Gastrocnemius medialis (tissue), 4 donors: Measurements from ENCODE around the gene CREB3L4. TPM values are rescaled to one million over a fixed set of nuclear protein-coding genes. Genes with fewer than 3 reads are reported as not detected.

ENCODE experiments used
- ATAC-seq, 2 donors: fragments of 150-250 bp; one replicate each; pipeline ENCODE4 v1.9.1; 2016
- DNase-seq, 2 donors: peaks; one replicate each; pipeline ENCODE4 v3.0.0-alpha.2; 2019
- H3K27ac ChIP-seq, 4 donors: fragments of 200-600 bp; sonication (generic); 1 replicate in 1 of 4; 2 replicates in 3 of 4; pipeline ENCODE4 v1.5.1; 2016 to 2018; ENCODE audit warnings: mild to moderate bottlenecking in 2 of 4, moderate library complexity in 1 of 4
- H3K27me3 ChIP-seq, 3 donors: fragments of 200-600 bp; sonication (generic) in 2 of 3; 1 replicate in 1 of 3; 2 replicates in 2 of 3; pipeline versions ENCODE4 v1.5.1 to v1.6.0; 2016 to 2019; ENCODE audit warnings: mild to moderate bottlenecking in 1 of 3, moderate library complexity in 1 of 3
- H3K36me3 ChIP-seq, 2 donors: fragments of 200-600 bp; sonication (generic) in 1 of 2; one replicate each; pipeline ENCODE4 v1.5.1; 2017 to 2018
- H3K4me1 ChIP-seq, 2 donors: fragments of 200-600 bp; sonication (generic) in 1 of 2; one replicate each; pipeline ENCODE4 v1.5.1; 2016 to 2017; ENCODE audit warnings: mild to moderate bottlenecking in 2 of 2
- H3K4me3 ChIP-seq, 4 donors: fragments of 200-600 bp; sonication (generic) in 3 of 4; 1 replicate in 1 of 4; 2 replicates in 3 of 4; pipeline ENCODE4 v1.5.1; 2016 to 2019; ENCODE audit warnings: mild to moderate bottlenecking in 2 of 4
- H3K9me3 ChIP-seq, 3 donors: fragments of 200-600 bp; sonication (generic) in 2 of 3; 1 replicate in 1 of 3; 2 replicates in 2 of 3; pipeline ENCODE4 v1.5.1; 2016 to 2019
- POLR2A ChIP-seq, 2 donors: fragments of 450-650 bp; IDR thresholded peaks; one replicate each; pipeline ENCODE4 v1.6.1; 2017; ENCODE audit warnings: antibody characterized with exemption in 2 of 2, mild to moderate bottlenecking in 2 of 2, moderate library complexity in 2 of 2
- in situ Hi-C, 4 donors: fragments of 200-750 bp; cut with MboI; loops; one replicate each; pipeline versions ENCODE4 v1.15.0 to v1.8.0; 2017; ENCODE audit warnings: low sequenced_read_pairs in 4 of 4
- intact Hi-C: fragments of 100-400 bp; cut with DNase I; formaldehyde crosslinking; loops from one replicate; pipeline ENCODE4 v1.15.1; 2023; ENCODE audit warnings: low total_unique reads
- total RNA-seq, 4 donors: library from RNA; depleted of rRNA; stranded (reverse); fragments of >200 nt; gene quantifications; one replicate each; pipeline versions ENCODE4 v1.1.0 to v1.2.3, GENCODE V29; 2016
- TF ChIP-seq, protein P1 (sequence below), 5 experiments: fragments of 450-650 bp in 3 of 5; fragments of 200-600 bp in 2 of 5; sonication (generic) in 2 of 5; IDR thresholded peaks in 4 of 5; conservative IDR thresholded peaks in 1 of 5; 1 replicate in 4 of 5; 2 replicates in 1 of 5; pipeline ENCODE4 v1.5.1; 2016 to 2019; ENCODE audit warnings: antibody characterized with exemption in 5 of 5, mild to moderate bottlenecking in 3 of 5, moderate library complexity in 3 of 5

Gene CREB3L4
- total RNA-seq, 4 donors from 2014 or later, result 4.5 to 7.9 (median 5.7) TPM

DNA sequence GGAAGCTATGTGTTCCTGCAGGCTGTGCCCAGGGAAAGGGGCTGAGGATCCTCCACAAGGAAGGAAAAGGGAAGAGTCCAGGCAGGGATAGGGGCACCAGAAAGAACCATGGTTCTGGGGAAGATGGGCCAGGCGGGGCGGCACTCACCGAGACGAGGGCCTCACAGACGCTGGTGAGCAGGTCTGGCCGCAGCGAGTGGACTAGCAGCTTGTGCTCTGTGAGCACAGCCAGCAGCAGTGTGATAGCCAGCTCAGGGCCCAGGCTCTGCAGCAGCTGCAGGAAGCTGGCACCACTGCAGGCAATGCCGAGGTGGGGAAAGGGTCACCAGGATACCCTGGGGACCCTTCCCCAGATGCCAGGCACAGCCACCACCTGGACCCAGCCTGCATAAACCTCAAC lies 26.9 kb upstream of the CREB3L4 start:
- H3K4me1 ChIP-seq, result peaks cover 9 to 26% of the 10 kb centered on the region in 2 donors
- H3K36me3 ChIP-seq, result peaks cover 4 to 58% of the 10 kb centered on the region in 2 donors
- in situ Hi-C loops, result loop anchor here in 1 of 4 donors (10.0 kb wide), 1 partner anchor 146 kb away; no protein-coding TSS in a partner anchor
- H3K27ac ChIP-seq, result no peak overlapping the region
- no peak for DNase-seq
- no peak for TF ChIP-seq POLR2A (IDR thresholded peaks at IDR 0.05)
- TF ChIP-seq, protein P1, sequence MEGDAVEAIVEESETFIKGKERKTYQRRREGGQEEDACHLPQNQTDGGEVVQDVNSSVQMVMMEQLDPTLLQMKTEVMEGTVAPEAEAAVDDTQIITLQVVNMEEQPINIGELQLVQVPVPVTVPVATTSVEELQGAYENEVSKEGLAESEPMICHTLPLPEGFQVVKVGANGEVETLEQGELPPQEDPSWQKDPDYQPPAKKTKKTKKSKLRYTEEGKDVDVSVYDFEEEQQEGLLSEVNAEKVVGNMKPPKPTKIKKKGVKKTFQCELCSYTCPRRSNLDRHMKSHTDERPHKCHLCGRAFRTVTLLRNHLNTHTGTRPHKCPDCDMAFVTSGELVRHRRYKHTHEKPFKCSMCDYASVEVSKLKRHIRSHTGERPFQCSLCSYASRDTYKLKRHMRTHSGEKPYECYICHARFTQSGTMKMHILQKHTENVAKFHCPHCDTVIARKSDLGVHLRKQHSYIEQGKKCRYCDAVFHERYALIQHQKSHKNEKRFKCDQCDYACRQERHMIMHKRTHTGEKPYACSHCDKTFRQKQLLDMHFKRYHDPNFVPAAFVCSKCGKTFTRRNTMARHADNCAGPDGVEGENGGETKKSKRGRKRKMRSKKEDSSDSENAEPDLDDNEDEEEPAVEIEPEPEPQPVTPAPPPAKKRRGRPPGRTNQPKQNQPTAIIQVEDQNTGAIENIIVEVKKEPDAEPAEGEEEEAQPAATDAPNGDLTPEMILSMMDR (IDR thresholded peaks at IDR 0.05 in 4 of 5, conservative IDR thresholded peaks at IDR 0.05 in 1 of 5), result no peak
- no peak for ATAC-seq
- H3K27me3 ChIP-seq, result no peaks in the 10 kb centered on the region
- intact Hi-C loops, result no loop called here
- H3K4me3 ChIP-seq, result no peak overlapping the region
- H3K9me3 ChIP-seq, result no peaks in the 10 kb centered on the region

DNA sequence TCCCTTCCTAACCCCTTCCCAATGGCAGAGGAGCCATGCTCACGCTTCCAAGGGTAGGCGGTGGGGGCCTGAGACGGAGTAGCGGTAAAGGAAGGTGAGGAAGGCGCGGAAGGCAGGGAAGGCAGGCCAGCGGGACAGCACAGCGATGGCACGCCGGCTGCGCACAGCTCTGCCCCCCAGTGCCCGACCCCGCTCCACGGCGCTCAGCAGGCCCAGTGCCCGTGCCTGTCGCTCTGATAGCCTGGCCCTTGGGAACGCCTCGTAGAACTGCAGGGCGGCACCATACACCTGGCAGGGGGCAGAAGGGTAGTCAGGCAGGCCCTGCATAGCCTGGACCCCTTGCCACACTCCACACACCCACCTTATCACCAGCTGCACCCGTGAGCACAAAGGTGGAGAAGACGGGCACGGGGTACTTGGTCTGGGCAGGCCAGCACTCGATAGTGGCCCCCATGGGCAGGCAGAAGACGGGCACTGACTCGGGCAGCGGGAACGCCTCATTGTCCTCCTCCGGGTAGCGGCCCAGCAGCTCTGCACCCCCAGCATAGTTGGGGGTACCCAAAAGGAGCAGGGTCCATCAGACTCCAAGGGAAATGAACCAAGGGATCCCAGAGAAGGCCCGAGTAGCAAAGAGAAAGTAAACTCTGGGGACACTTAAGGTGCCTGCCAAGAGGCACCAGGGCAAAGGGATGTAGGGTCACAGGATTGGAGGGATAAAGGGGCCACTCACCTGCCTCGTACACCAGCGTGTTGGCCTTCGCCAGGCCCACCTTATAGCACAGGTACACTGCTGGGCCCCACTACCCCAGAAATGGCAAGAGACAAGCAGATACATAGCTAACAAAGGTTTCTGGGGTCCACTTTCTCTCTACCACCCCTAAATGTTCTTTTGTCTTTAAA lies 25.6 kb upstream of the CREB3L4 start:
- intact Hi-C loops, result no loop called here
- in situ Hi-C loops, result loop anchor here in 1 of 4 donors (10.0 kb wide), 1 partner anchor 147 kb away; no protein-coding TSS in a partner anchor
- no peak overlapping the region for H3K27ac ChIP-seq
- no peak for ATAC-seq
- TF ChIP-seq, protein P1 (IDR thresholded peaks at IDR 0.05 in 4 of 5, conservative IDR thresholded peaks at IDR 0.05 in 1 of 5), result no peak
- no peak for TF ChIP-seq POLR2A (IDR thresholded peaks at IDR 0.05)
- no peaks in the 10 kb centered on the region for H3K27me3 ChIP-seq
- no peak overlapping the region for H3K4me3 ChIP-seq
- H3K9me3 ChIP-seq, result no peaks in the 10 kb centered on the region
- peaks cover 4 to 45% of the 10 kb centered on the region in 2 donors for H3K36me3 ChIP-seq
- DNase-seq, result no peak
- H3K4me1 ChIP-seq, result peaks cover 14 to 30% of the 10 kb centered on the region in 2 donors

DNA sequence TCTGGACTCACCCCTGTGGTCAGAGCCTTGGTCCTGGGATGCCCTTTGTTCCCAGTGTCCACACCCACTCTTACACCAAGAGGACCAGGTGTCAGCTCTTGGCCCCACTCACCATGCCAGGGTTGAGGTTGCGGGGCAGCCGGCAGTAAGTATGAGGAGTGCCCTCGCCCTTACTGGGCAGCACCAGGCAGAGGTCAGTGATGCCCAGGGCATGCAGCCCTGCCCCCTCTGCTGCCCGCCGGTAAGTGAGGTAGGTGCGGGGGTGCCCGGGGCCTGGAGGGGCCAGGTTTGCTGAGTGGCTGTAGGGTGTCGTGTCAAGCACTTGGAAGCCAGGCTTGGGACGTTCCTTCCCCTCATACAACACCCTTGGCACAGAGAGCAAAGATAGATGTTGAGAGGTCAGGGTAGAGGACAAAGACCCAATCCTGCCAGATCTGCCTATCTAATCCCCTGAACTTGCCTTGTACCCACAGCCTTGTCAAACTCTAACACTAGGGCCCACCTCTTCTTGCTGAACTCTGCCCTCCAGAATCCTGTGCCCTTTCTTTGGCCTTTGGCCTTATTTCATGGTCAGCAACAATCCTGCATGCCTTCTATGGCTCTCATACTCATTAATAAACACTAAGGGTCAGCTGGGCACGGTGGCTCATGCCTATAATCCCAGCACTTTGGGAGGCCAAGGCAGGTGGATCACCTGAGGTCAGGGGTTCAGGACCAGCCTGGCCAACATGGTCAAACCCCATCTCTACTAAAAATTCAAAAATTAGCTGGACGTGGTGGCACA lies 24.7 kb upstream of the CREB3L4 start:
- in situ Hi-C loops, result loop anchor here in 1 of 4 donors (10.0 kb wide), 1 partner anchor 148 kb away; no protein-coding TSS in a partner anchor
- Histone ChIP-seq H3K9me3 (no peaks in the 10 kb centered on the region), H3K27me3 (no peaks in the 10 kb centered on the region), H3K27ac (peak overlapping the region in 3 of 4 donors; percentile 11 to 18 (median 16)), H3K4me1 (peaks cover 15 to 31% of the 10 kb centered on the region in 2 donors), H3K4me3 (no peak overlapping the region), H3K36me3 (peaks cover 0 to 41% of the 10 kb centered on the region in 2 donors)
- TF ChIP-seq, protein P1 (IDR thresholded peaks at IDR 0.05 in 4 of 5, conservative IDR thresholded peaks at IDR 0.05 in 1 of 5), result no peak
- no peak for TF ChIP-seq POLR2A (IDR thresholded peaks at IDR 0.05)
- intact Hi-C loops, result no loop called here
- DNase-seq (no peak), ATAC-seq (no peak)

DNA sequence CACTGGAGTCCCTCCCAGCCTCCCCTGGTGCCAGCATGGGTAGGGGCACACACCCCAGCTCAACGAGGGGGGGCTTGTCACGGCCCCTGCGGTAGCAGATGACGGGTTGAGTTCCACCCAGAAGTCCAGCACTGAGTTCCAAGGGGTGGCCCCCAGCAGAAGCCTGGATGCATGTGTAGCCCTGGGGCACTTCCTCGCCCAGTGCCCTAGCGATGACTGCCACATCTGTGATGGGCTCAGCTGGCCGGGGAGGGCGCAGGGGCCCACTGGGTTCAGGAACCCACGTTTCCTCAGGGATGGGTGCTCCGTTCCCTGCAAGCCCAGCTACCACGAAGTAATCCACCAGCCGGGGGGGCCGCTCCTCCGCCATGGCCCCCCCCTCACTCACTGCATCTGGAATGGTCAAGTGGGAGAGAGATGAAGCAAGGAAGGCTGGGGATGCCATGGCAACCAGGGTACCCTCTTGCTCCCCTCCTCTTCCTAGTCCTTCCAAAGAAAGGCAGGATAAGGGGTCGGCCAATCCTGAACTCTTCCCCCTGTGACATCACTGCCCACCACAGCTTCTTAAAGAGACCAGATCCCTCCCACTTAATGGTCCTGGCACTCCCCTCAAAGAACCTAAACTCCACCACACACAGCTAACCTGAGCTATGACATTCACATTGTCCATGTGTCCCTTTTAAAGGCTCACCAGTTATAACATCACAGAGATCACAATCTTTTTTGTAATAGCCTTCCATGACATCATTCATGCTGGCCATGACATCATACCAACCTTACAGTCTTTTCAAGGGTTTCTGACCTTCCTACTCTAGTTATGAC lies 23.5 kb upstream of the CREB3L4 start:
- H3K36me3 ChIP-seq, result peaks cover 0 to 44% of the 10 kb centered on the region in 2 donors
- peaks cover 15 to 31% of the 10 kb centered on the region in 2 donors for H3K4me1 ChIP-seq
- no peaks in the 10 kb centered on the region for H3K9me3 ChIP-seq
- ATAC-seq (no peak), DNase-seq (no peak)
- in situ Hi-C loops (loop anchor here in 1 of 4 donors (10.0 kb wide), 1 partner anchor 149 kb away; no protein-coding TSS in a partner anchor), intact Hi-C loops (no loop called here)
- H3K27me3 ChIP-seq, result no peaks in the 10 kb centered on the region
- TF ChIP-seq, protein P1 (IDR thresholded peaks at IDR 0.05 in 4 of 5, conservative IDR thresholded peaks at IDR 0.05 in 1 of 5), result no peak
- no peak for TF ChIP-seq POLR2A (IDR thresholded peaks at IDR 0.05)
- peak overlapping the region in 2 of 4 donors; percentile 70 to 81 for H3K4me3 ChIP-seq
- H3K27ac ChIP-seq, result peak overlapping the region; percentile 98 to 99 (median 98)
